ENCODE results near the gene EEFSEC.

DNA sequence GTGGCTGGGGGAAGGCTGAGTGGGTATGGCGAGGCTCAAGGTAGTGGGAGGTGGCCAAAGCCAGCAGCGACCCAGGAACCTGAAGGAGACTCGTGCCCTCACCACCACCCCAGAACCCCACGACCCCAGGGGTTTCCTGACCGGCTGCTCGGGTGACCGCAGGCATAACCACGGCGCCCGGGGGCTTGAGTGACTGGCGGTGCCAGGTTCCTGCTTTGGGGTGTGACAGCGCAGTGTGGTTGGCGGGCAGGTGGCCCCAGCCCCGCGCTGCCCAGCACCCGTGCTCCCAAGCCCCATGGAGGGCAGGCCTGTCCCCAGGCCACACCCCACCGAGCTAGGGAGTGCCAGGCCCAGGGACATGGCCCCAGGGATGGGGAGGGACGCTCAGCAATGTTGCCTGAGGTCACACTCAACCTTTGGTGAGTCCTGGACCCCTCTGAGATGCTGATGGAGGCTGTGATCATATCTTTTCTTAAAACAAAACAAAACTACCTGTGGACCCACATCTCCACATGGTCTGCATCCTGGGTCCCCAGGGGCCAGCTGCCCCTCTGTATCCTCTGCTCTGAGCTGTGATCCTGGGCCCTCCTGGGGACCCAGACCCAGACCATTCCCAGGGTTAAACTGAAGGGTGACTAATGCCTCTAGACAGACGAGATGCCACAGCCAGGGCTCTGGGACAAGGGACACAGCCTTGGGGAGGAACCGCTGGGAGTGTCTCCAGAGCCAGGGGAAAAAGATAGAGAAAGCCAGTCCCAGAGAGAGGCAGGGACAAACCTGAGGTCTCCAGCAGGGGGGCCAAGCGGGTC, 300.4 kb downstream of the EEFSEC start:
- TF ChIP-seq, protein P1, sequence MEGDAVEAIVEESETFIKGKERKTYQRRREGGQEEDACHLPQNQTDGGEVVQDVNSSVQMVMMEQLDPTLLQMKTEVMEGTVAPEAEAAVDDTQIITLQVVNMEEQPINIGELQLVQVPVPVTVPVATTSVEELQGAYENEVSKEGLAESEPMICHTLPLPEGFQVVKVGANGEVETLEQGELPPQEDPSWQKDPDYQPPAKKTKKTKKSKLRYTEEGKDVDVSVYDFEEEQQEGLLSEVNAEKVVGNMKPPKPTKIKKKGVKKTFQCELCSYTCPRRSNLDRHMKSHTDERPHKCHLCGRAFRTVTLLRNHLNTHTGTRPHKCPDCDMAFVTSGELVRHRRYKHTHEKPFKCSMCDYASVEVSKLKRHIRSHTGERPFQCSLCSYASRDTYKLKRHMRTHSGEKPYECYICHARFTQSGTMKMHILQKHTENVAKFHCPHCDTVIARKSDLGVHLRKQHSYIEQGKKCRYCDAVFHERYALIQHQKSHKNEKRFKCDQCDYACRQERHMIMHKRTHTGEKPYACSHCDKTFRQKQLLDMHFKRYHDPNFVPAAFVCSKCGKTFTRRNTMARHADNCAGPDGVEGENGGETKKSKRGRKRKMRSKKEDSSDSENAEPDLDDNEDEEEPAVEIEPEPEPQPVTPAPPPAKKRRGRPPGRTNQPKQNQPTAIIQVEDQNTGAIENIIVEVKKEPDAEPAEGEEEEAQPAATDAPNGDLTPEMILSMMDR (IDR thresholded peaks at IDR 0.05; ENCODE audit: low read length) = no peak
- no peak for TF ChIP-seq EZH2 (optimal IDR thresholded peaks at IDR 0.05; ENCODE audit: low read depth, low read length)
- no peak for TF ChIP-seq EZH2phosphoT487 (IDR thresholded peaks at IDR 0.05; ENCODE audit: low read length)

All from MM.1S (cell line).